ENCODE data around the gene KRTAP4-1.
"Not testable (repeated sequence)": the region's sequence is repeated elsewhere in the genome, so short reads cannot be mapped to it uniquely, and the experiment has no call there.

The KRTAP4-1 gene

GRCh38 chr17:41168121-41168520 lies 16.6 kb downstream of the KRTAP4-1 start, which contains the start of gene KRTAP4-3:
Gene KRTAP4-3, minus strand, starts transcription at chr17:41168221. Its CDS starts 49 bp downstream, at chr17:41168172.
- no peak for DNase-seq

- no peak for DNase-seq
Observed at GRCh38 chr17:41167561-41167960, 17.1 kb downstream of the KRTAP4-1 start.

GRCh38 chr17:41163828-41164227 lies 20.9 kb downstream of the KRTAP4-1 start:
- DNase-seq, result no peak

- DNase-seq, result no peak
Observed at GRCh38 chr17:41160648-41161047, 24.1 kb downstream of the KRTAP4-1 start, which contains the start of gene KRTAP4-4. Gene KRTAP4-4, minus strand, starts transcription at chr17:41160748. Its CDS starts 57 bp downstream, at chr17:41160691.

- not testable (repeated sequence) for DNase-seq
Observed at GRCh38 chr17:41160190-41160589, 24.5 kb downstream of the KRTAP4-1 start.

- DNase-seq, result no peak
Observed at GRCh38 chr17:41153856-41154255, 30.9 kb downstream of the KRTAP4-1 start.

GRCh38 chr17:41151525-41151924 lies 33.2 kb downstream of the KRTAP4-1 start:
- no peak for DNase-seq

- DNase-seq, result no peak
Observed at GRCh38 chr17:41150026-41150425, 34.7 kb downstream of the KRTAP4-1 start.

- DNase-seq, result no peak
Observed at GRCh38 chr17:41149652-41149985, 35.1 kb downstream of the KRTAP4-1 start, which contains the start of gene KRTAP4-5. Gene KRTAP4-5, minus strand, starts transcription at chr17:41149825. Its CDS starts 58 bp downstream, at chr17:41149767.

- not testable (repeated sequence) for DNase-seq
Observed at GRCh38 chr17:41148971-41149651, 35.6 kb downstream of the KRTAP4-1 start.

- no peak for DNase-seq
Observed at GRCh38 chr17:41147531-41148204, 37.0 kb downstream of the KRTAP4-1 start.

GRCh38 chr17:41145261-41145660 lies 39.5 kb downstream of the KRTAP4-1 start:
- DNase-seq, result no peak

- no peak for DNase-seq
Observed at GRCh38 chr17:41144846-41145245, 39.9 kb downstream of the KRTAP4-1 start.

GRCh38 chr17:41141361-41141760 lies 43.4 kb downstream of the KRTAP4-1 start:
- no peak for DNase-seq

GRCh38 chr17:41140360-41141131 lies 44.2 kb downstream of the KRTAP4-1 start, which contains the start of gene KRTAP4-6:
Gene KRTAP4-6, minus strand, starts transcription at chr17:41140544. Its CDS starts 57 bp downstream, at chr17:41140487.
- no peak for DNase-seq

- not testable (repeated sequence) for DNase-seq
Observed at GRCh38 chr17:41139865-41140264, 44.8 kb downstream of the KRTAP4-1 start.

Data from NCI-H2171 (cell line).